ENCODE data around the gene PPP1R26. TPM values are rescaled to one million over a fixed set of nuclear protein-coding genes. Genes with fewer than 3 reads are reported as not detected.

The PPP1R26 gene
- total and polyA plus RNA-seq, 2 experiments from 2014 or later: 10.7 to 49.8 TPM

DNA sequence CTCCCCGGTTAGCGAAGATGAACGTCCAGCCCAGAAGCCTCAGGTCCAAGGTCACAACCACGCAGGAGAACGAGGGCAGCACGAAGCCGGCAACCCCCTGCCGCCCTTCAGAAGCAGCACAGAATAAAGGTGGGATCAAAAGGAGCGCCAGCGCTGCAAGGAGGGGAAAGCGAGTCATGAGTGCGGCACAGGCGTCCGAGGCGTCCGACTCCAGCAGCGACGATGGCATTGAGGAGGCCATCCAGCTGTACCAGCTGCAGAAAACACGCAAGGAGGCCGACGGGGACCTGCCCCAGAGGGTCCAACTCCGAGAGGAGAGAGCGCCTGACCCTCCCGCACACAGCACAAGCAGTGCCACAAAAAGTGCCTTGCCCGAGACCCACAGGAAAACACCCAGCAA is 5.8 kb downstream of the PPP1R26 start (continued):
- TF ChIP-seq ZNF462 (CRISPR knock-in tag; IDR thresholded peaks at IDR 0.05) (no peak), STAT1 (IDR thresholded peaks at IDR 0.05; ENCODE audit: unreplicated experiment) (no peak), ZNF331 (CRISPR knock-in tag; IDR thresholded peaks at IDR 0.05; ENCODE audit: low read depth) (no peak), EZH2phosphoT487 (IDR thresholded peaks at IDR 0.05; ENCODE audit: unreplicated experiment) (no peak), CREB1 (CRISPR knock-in tag; IDR thresholded peaks at IDR 0.05; ENCODE audit: low read depth) (no peak)
- TF ChIP-seq, protein P1, sequence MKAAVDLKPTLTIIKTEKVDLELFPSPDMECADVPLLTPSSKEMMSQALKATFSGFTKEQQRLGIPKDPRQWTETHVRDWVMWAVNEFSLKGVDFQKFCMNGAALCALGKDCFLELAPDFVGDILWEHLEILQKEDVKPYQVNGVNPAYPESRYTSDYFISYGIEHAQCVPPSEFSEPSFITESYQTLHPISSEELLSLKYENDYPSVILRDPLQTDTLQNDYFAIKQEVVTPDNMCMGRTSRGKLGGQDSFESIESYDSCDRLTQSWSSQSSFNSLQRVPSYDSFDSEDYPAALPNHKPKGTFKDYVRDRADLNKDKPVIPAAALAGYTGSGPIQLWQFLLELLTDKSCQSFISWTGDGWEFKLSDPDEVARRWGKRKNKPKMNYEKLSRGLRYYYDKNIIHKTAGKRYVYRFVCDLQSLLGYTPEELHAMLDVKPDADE (IDR thresholded peaks at IDR 0.05): no peak

GRCh38 chr9:135485832-135486231 is 6.2 kb downstream of the PPP1R26 start:
- Mint-ChIP-seq H3K9me3 (no peaks in the 10 kb centered on the region), H3K36me3 (ENCODE audit: low read depth) (peaks cover 44% of the 10 kb centered on the region), H3K4me1 (peaks cover 6% of the 10 kb centered on the region), H3K27me3 (ENCODE audit: insufficient read depth, low read depth, poor library complexity) (no peaks in the 10 kb centered on the region), H3K27ac (no peak overlapping the region), H3K4me3 (no peak overlapping the region)
- Histone ChIP-seq H3K79me2 (replicated peaks; ENCODE audit: insufficient read depth) (peaks cover 21% of the 10 kb centered on the region), H4K20me1 (replicated peaks; ENCODE audit: insufficient read depth) (peaks cover 10% of the 10 kb centered on the region; the same call in 1 of the 2 replicates), H3K4me3 (no peak overlapping the region), H2AFZ (no peak overlapping the region), H3K4me2 (no peak overlapping the region), H3F3A (replicated peaks; ENCODE audit: low read depth) (no peaks in the 10 kb centered on the region), H3K27me3 (ENCODE audit: insufficient read depth) (no peaks in the 10 kb centered on the region), H3K4me1 (ENCODE audit: insufficient read depth) (peaks cover 9% of the 10 kb centered on the region), H3K9me2 (ENCODE audit: insufficient read depth) (no peaks in the 10 kb centered on the region), H3K27ac (ENCODE audit: low read depth) (no peak overlapping the region), H3K36me3 (ENCODE audit: insufficient read depth) (peaks cover 7% of the 10 kb centered on the region; the same call in 1 of the 2 replicates)
- ATAC-seq (no peak), DNase-seq (ENCODE audit: low spot score) (no peak)
- TF ChIP-seq CREB1 (CRISPR knock-in tag; IDR thresholded peaks at IDR 0.05; ENCODE audit: low read depth) (no peak), EZH2phosphoT487 (IDR thresholded peaks at IDR 0.05; ENCODE audit: unreplicated experiment) (no peak), POLR2AphosphoS5 (IDR thresholded peaks at IDR 0.05; ENCODE audit: low read depth) (no peak), NANOG (IDR thresholded peaks at IDR 0.05; ENCODE audit: borderline replicate concordance) (no peak), REST (IDR thresholded peaks at IDR 0.05; ENCODE audit: unreplicated experiment) (no peak)
- TF ChIP-seq, protein P1 (IDR thresholded peaks at IDR 0.05): no peak

All from GM23338 (cell line).